ENCODE measurements around the gene UXS1. TPM values are rescaled to one million over a fixed set of nuclear protein-coding genes. Genes with fewer than 3 reads are reported as not detected.

The UXS1 gene
- total and polyA plus RNA-seq, 2 experiments from 2014 or later: 35.8 to 57.5 TPM

- no peaks in the 10 kb centered on the region for H3K9me2 ChIP-seq (ENCODE audit: insufficient read depth)
- peaks cover 7% of the 10 kb centered on the region; the same call in 1 of the 2 replicates for H3K4me1 ChIP-seq (ENCODE audit: insufficient read depth)
- H3F3A ChIP-seq (ENCODE audit: insufficient read depth): no peaks in the 10 kb centered on the region
- H2AFZ ChIP-seq: no peak overlapping the region
- no peak for TF ChIP-seq EZH2phosphoT487 (IDR thresholded peaks at IDR 0.05; ENCODE audit: insufficient read depth, low read depth)
- TF ChIP-seq EZH2 (IDR thresholded peaks at IDR 0.05; ENCODE audit: insufficient read depth, poor library complexity, severe bottlenecking): no peak
- no peak overlapping the region for H3K4me2 ChIP-seq (ENCODE audit: unreplicated experiment)
- H3K9me3 ChIP-seq (ENCODE audit: low read depth): no peaks in the 10 kb centered on the region
- no peak for DNase-seq
- in situ Hi-C loops (cut with MboI): loop anchor here (25.0 kb wide), 1 partner anchor 419 kb away; no protein-coding TSS in a partner anchor
- no peaks in the 10 kb centered on the region for H3K27me3 ChIP-seq (replicated peaks; ENCODE audit: insufficient read depth)
- no peaks in the 10 kb centered on the region for H3K36me3 ChIP-seq (ENCODE audit: low read depth)
- WGBS, 2 experiments (ENCODE audit: low coverage in 1 of 2, low lambda C conversion rate in 2 of 2, missing lambda C conversion rate in 2 of 2): 77 to 80% methylated on average over 9 of the region's 9 CpGs
- H3K27ac ChIP-seq: no peak overlapping the region
- H3K4me3 ChIP-seq: no peak overlapping the region
- no peak overlapping the region for H3K9ac ChIP-seq
- H3K79me2 ChIP-seq (ENCODE audit: insufficient read depth): no peaks in the 10 kb centered on the region
- H4K20me1 ChIP-seq (ENCODE audit: insufficient read depth): no peaks in the 10 kb centered on the region
Observed at GRCh38 chr2:106117882-106118684, 76.0 kb downstream of the UXS1 start.

DNA sequence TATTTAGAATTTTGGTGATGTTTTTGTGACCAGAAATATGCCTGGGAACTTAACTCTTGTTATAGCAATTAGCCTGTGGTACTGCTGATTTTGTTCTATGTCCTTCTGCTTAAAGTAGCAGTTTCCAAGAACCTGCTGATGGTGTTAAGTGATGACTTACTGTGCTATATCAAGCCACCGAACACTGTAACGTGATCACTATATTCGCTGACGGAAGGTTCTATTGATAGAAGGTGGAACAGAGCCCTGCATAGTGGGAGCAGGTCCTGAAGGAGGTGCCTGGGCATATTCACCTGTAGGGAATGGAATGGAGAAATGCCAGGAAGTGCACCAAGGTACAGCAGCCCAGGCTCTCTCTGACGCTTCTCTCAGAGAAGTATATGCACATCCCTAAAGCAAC lies 76.8 kb downstream of the UXS1 start:
- H3K27me3 ChIP-seq (replicated peaks; ENCODE audit: insufficient read depth): no peaks in the 10 kb centered on the region
- no peak overlapping the region for H3K4me3 ChIP-seq
- DNase-seq: no peak
- H3K27ac ChIP-seq: no peak overlapping the region
- 94 to 100% methylated on average over 5 of the region's 5 CpGs for WGBS, 2 experiments (ENCODE audit: low coverage in 1 of 2, low lambda C conversion rate in 2 of 2, missing lambda C conversion rate in 2 of 2)
- no peaks in the 10 kb centered on the region for H3F3A ChIP-seq (ENCODE audit: insufficient read depth)
- H3K9ac ChIP-seq: no peak overlapping the region
- H3K79me2 ChIP-seq (ENCODE audit: insufficient read depth): no peaks in the 10 kb centered on the region
- H2AFZ ChIP-seq: no peak overlapping the region
- no peaks in the 10 kb centered on the region for H3K36me3 ChIP-seq (ENCODE audit: low read depth)
- no peaks in the 10 kb centered on the region for H4K20me1 ChIP-seq (ENCODE audit: insufficient read depth)
- in situ Hi-C loops (cut with MboI): loop anchor here (25.0 kb wide), 1 partner anchor 420 kb away; no protein-coding TSS in a partner anchor
- H3K4me2 ChIP-seq (ENCODE audit: unreplicated experiment): no peak overlapping the region
- TF ChIP-seq EZH2 (IDR thresholded peaks at IDR 0.05; ENCODE audit: insufficient read depth, poor library complexity, severe bottlenecking) (no peak), EZH2phosphoT487 (IDR thresholded peaks at IDR 0.05; ENCODE audit: insufficient read depth, low read depth) (no peak)
- no peaks in the 10 kb centered on the region for H3K9me3 ChIP-seq (ENCODE audit: low read depth)
- H3K4me1 ChIP-seq (ENCODE audit: insufficient read depth): peaks cover 7% of the 10 kb centered on the region; the same call in 1 of the 2 replicates
- no peaks in the 10 kb centered on the region for H3K9me2 ChIP-seq (ENCODE audit: insufficient read depth)

- 86 to 87% methylated on average over 5 of the region's 5 CpGs for WGBS, 2 experiments (ENCODE audit: low coverage in 1 of 2, low lambda C conversion rate in 2 of 2, missing lambda C conversion rate in 2 of 2)
- in situ Hi-C loops (cut with MboI): loop anchor here (25.0 kb wide), 1 partner anchor 421 kb away; no protein-coding TSS in a partner anchor
- TF ChIP-seq EZH2phosphoT487 (IDR thresholded peaks at IDR 0.05; ENCODE audit: insufficient read depth, low read depth) (no peak), EZH2 (IDR thresholded peaks at IDR 0.05; ENCODE audit: insufficient read depth, poor library complexity, severe bottlenecking) (no peak)
Observed at GRCh38 chr2:106116248-106116647, 77.9 kb downstream of the UXS1 start.

DNA sequence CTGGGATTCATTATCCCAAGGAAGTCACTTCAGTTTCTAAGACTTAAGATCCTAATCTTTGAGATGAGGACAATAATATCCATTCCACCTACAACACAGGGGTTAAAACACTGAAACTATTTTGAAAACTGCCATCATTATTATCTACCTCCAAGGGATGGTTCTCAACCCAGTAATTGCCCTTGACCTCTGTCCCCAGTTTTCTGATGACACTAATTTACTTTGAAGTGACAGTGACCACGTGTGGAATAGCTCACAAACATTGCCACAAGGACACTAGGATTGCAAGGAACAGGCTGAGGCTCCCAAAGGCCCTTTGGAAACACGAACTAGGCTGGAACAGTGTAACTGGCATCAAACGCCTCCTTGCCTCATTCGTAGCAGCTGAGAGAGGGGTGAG lies 78.4 kb downstream of the UXS1 start:
- no peaks in the 10 kb centered on the region for H3K9me2 ChIP-seq (ENCODE audit: insufficient read depth)
- DNase-seq: no peak
- H2AFZ ChIP-seq: no peak overlapping the region
- no peak overlapping the region for H3K9ac ChIP-seq
- H3K9me3 ChIP-seq (ENCODE audit: low read depth): no peaks in the 10 kb centered on the region
- no peaks in the 10 kb centered on the region for H3K27me3 ChIP-seq (replicated peaks; ENCODE audit: insufficient read depth)
- peaks cover 7% of the 10 kb centered on the region; the same call in 1 of the 2 replicates for H3K4me1 ChIP-seq (ENCODE audit: insufficient read depth)
- no peak overlapping the region for H3K4me2 ChIP-seq (ENCODE audit: unreplicated experiment)
- TF ChIP-seq EZH2phosphoT487 (IDR thresholded peaks at IDR 0.05; ENCODE audit: insufficient read depth, low read depth) (no peak), EZH2 (IDR thresholded peaks at IDR 0.05; ENCODE audit: insufficient read depth, poor library complexity, severe bottlenecking) (no peak)
- H3K27ac ChIP-seq: no peak overlapping the region
- 74 to 83% methylated on average over 4 of the region's 4 CpGs for WGBS, 2 experiments (ENCODE audit: low coverage in 1 of 2, low lambda C conversion rate in 2 of 2, missing lambda C conversion rate in 2 of 2)
- no peaks in the 10 kb centered on the region for H3F3A ChIP-seq (ENCODE audit: insufficient read depth)
- no peaks in the 10 kb centered on the region for H4K20me1 ChIP-seq (ENCODE audit: insufficient read depth)
- no peak overlapping the region for H3K4me3 ChIP-seq
- in situ Hi-C loops (cut with MboI): loop anchor here (25.0 kb wide), 1 partner anchor 422 kb away; no protein-coding TSS in a partner anchor
- no peaks in the 10 kb centered on the region for H3K79me2 ChIP-seq (ENCODE audit: insufficient read depth)
- H3K36me3 ChIP-seq (ENCODE audit: low read depth): no peaks in the 10 kb centered on the region

More at GRCh38 chr2:106116248-106116647, 77.9 kb downstream of the UXS1 start:
- Histone ChIP-seq H3K36me3 (ENCODE audit: low read depth) (no peaks in the 10 kb centered on the region), H3K4me1 (ENCODE audit: insufficient read depth) (peaks cover 7% of the 10 kb centered on the region; the same call in 1 of the 2 replicates), H3K27me3 (replicated peaks; ENCODE audit: insufficient read depth) (no peaks in the 10 kb centered on the region), H4K20me1 (ENCODE audit: insufficient read depth) (no peaks in the 10 kb centered on the region), H3K9me2 (ENCODE audit: insufficient read depth) (no peaks in the 10 kb centered on the region), H3K79me2 (ENCODE audit: insufficient read depth) (no peaks in the 10 kb centered on the region), H2AFZ (no peak overlapping the region), H3K4me2 (ENCODE audit: unreplicated experiment) (no peak overlapping the region), H3K9ac (no peak overlapping the region), H3F3A (ENCODE audit: insufficient read depth) (no peaks in the 10 kb centered on the region), H3K27ac (no peak overlapping the region), H3K4me3 (no peak overlapping the region), H3K9me3 (ENCODE audit: low read depth) (no peaks in the 10 kb centered on the region)
- no peak for DNase-seq

Measured in GM23248 (cell line).